K562 (cell line): ENCODE data around the gene RCE1. TPM values are rescaled to one million over a fixed set of nuclear protein-coding genes. Genes with fewer than 3 reads are reported as not detected.

Experiments used
- CBX3 ChIP-seq, 2 experiments: IDR thresholded peaks; 1 replicate in 1 of 2; 2 replicates in 1 of 2; pipeline ENCODE4 v1.6.1; 2012; ENCODE audit warnings: inconsistent platforms in 2 of 2, low read length in 2 of 2, borderline replicate concordance in 1 of 2, control low read depth in 1 of 2
- CREB1 ChIP-seq, 2 experiments: sonication (generic) in 1 of 2; formaldehyde crosslinking in 1 of 2; IDR thresholded peaks; 2 replicates each; pipeline versions ENCODE4 v1.6.1 to v1.8.0; 2012 to 2022; ENCODE audit warnings: inconsistent platforms in 1 of 2, mild to moderate bottlenecking in 1 of 2, missing genetic modification reagents in 1 of 2, moderate library complexity in 1 of 2
- CREM ChIP-seq: IDR thresholded peaks from 2 replicates; pipeline ENCODE4 v1.6.1; 2014; ENCODE audit warnings: antibody characterized with exemption, low read depth
- FOS ChIP-seq: IDR thresholded peaks from 3 replicates; pipeline ENCODE4 v1.6.1; 2011; ENCODE audit not compliant: insufficient read length; ENCODE audit errors: extremely low read depth
- ILF3 ChIP-seq: fragments of 450-650 bp; IDR thresholded peaks from 2 replicates; pipeline ENCODE4 v1.6.1; 2018; ENCODE audit warnings: antibody characterized with exemption, mild to moderate bottlenecking, moderate library complexity, borderline replicate concordance
- JUND ChIP-seq, 2 experiments: IDR thresholded peaks; 2 replicates in 1 of 2; 3 replicates in 1 of 2; pipeline ENCODE4 v1.6.1; 2011; ENCODE audit warnings: borderline replicate concordance in 2 of 2, low read depth in 2 of 2, low read length in 2 of 2, improper control_type of control experiment in 1 of 2, missing biosample characterization in 1 of 2, missing genetic modification characterization in 1 of 2, missing genetic modification reagents in 1 of 2
- KDM5B ChIP-seq: fragments of 200-600 bp; sonication (generic); IDR thresholded peaks from 2 replicates; pipeline ENCODE4 v1.6.1; 2012; ENCODE audit warnings: low read depth, mild to moderate bottlenecking, moderate library complexity, low read length, control low read depth, inconsistent platforms; ENCODE audit not compliant: insufficient replicate concordance
- MBD1 ChIP-seq: fragments of 250-450 bp; sonication (Bioruptor Pico); IDR thresholded peaks from 2 replicates; pipeline ENCODE4 v1.8.0; 2022; ENCODE audit warnings: inconsistent platforms
- NFIC ChIP-seq: fragments of 450-650 bp; IDR thresholded peaks from 2 replicates; pipeline ENCODE4 v1.6.1; 2017; ENCODE audit warnings: mild to moderate bottlenecking, inconsistent platforms
- RUNX1 ChIP-seq: sonication (generic); IDR thresholded peaks from 2 replicates; pipeline ENCODE4 v1.6.1; 2016; ENCODE audit warnings: antibody characterized with exemption, low read depth
- SMARCE1 ChIP-seq: fragments of 450-650 bp; IDR thresholded peaks from 2 replicates; pipeline ENCODE4 v1.7.1; 2016; ENCODE audit warnings: mild to moderate bottlenecking
- TAF1 ChIP-seq: IDR thresholded peaks from 2 replicates; pipeline ENCODE4 v1.6.1; 2011; ENCODE audit warnings: mild to moderate bottlenecking, low read length, moderate library complexity; ENCODE audit not compliant: insufficient read depth, control insufficient read depth, severe bottlenecking; ENCODE audit errors: extremely low read depth
- TEAD2 ChIP-seq: fragments of 450-650 bp; IDR thresholded peaks from 2 replicates; pipeline ENCODE4 v1.6.1; 2016; ENCODE audit warnings: missing genetic modification characterization, control low read depth, missing compliant biosample characterization
- VEZF1 ChIP-seq: fragments of 200-800 bp; sonication (Bioruptor generic); IDR thresholded peaks from 2 replicates; pipeline ENCODE4 v1.6.1; 2017; ENCODE audit warnings: missing genetic modification characterization, missing compliant biosample characterization
- ZC3H11A ChIP-seq: IDR thresholded peaks from 2 replicates; pipeline ENCODE4 v1.6.1; 2012; ENCODE audit warnings: low read depth, low read length, improper control_type of control experiment
- ZNF165 ChIP-seq: fragments of 250-450 bp; sonication (Bioruptor Pico); IDR thresholded peaks from 2 replicates; pipeline ENCODE4 v1.4.0; 2020; ENCODE audit warnings: borderline replicate concordance
- ZNF444 ChIP-seq: fragments of 250-450 bp; sonication (Bioruptor Pico); IDR thresholded peaks from 2 replicates; pipeline ENCODE4 v1.4.0; 2020; ENCODE audit warnings: mild to moderate bottlenecking, moderate library complexity
- ZNF668 ChIP-seq: fragments of 250-450 bp; sonication (Bioruptor Pico); IDR thresholded peaks from 2 replicates; pipeline ENCODE4 v1.8.0; 2022; ENCODE audit warnings: mild to moderate bottlenecking, inconsistent platforms
- polyA plus RNA-seq, 8 experiments: library from polyadenylated mRNA; depleted of rRNA in 4 of 8; stranded (reverse) in 5 of 8; unstranded in 3 of 8; fragments of >200 nt; fragmentation: Nextera tagmentation in 2 of 8; fragmentation: Illumina TruSeq in 1 of 8; extraction: Ambion mirVana in 2 of 8; extraction: Trizol in 1 of 8; gene quantifications; 2 replicates each; pipeline versions ENCODE4 v1.2.1 to v1.2.3, GENCODE V29; 2011 to 2014; ENCODE audit warnings: inconsistent platforms in 1 of 8, missing spikeins in 1 of 8
- total RNA-seq, 7 experiments: library from RNA; depleted of rRNA in 6 of 7; stranded (reverse); fragments of >200 nt in 6 of 7; fragmentation: Illumina TruSeq in 2 of 7; extraction: Trizol in 2 of 7; gene quantifications; 2 replicates each; pipeline versions ENCODE4 v1.2.1 to v1.2.3, GENCODE V29; 2011 to 2021; ENCODE audit warnings: low replicate concordance in 1 of 7
- TF ChIP-seq, protein P1 (sequence below), 3 experiments: fragments of 200-800 bp in 1 of 3; sonication (Bioruptor generic) in 1 of 3; sonication (generic) in 1 of 3; formaldehyde crosslinking in 1 of 3; IDR thresholded peaks; 2 replicates each; pipeline versions ENCODE4 v1.6.1 to v1.8.0; 2016 to 2022; ENCODE audit warnings: mild to moderate bottlenecking in 2 of 3, missing compliant biosample characterization in 2 of 3, missing genetic modification characterization in 2 of 3, missing genetic modification reagents in 1 of 3
- TF ChIP-seq, protein P2 (sequence below): fragments of 450-650 bp; formaldehyde crosslinking; IDR thresholded peaks from 2 replicates; pipeline ENCODE4 v1.4.0; 2020; ENCODE audit warnings: mild to moderate bottlenecking, moderate library complexity

The RCE1 gene
- total and polyA plus RNA-seq, 9 of the 15 experiments (the other 6 are each of a cell fraction or from before 2014, with no cell fraction given), result 0.75 to 41.5 (median 15.1) TPM

GRCh38 chr11:66855574-66856495, 12.6 kb downstream of the RCE1 start (continued):
- TF ChIP-seq TEAD2 (no peak), ZC3H11A (no peak), FOS (no peak), CBX3 (IDR thresholded peaks at IDR 0.05; ENCODE audit: borderline replicate concordance in 1 of 2, low read length in 2 of 2) (peak in 1 of 2 experiments; percentile 65; a peak in 1 of 3 replicates), TAF1 (peak; percentile 85), KDM5B (peak; percentile 70), CREM (peak; percentile 47; the same call in 1 of the 2 replicates), SMARCE1 (0 out of 2 replicates have a peak, but pooled peaks have one; percentile 13), ILF3 (no peak), CREB1 (IDR thresholded peaks at IDR 0.05) (no peak; the same call in 1 of the 2 replicates), CREB1 (CRISPR knock-in tag; IDR thresholded peaks at IDR 0.05) (0 out of 2 replicates have a peak, but pooled peaks have one; percentile 17), VEZF1 (CRISPR knock-in tag) (peak; percentile 99), ZNF165 (peak; percentile 76; the same call in 1 of the 2 replicates), NFIC (peak; percentile 8; the same call in 1 of the 2 replicates), MBD1 (no peak), RUNX1 (no peak), ZNF444 (no peak), JUND (IDR thresholded peaks at IDR 0.05; ENCODE audit: borderline replicate concordance, low read depth, low read length) (no peak), JUND (tag; IDR thresholded peaks at IDR 0.05; ENCODE audit: borderline replicate concordance, low read depth, low read length) (no peak; the same call in 2 of the 3 replicates), ZNF668 (CRISPR knock-in tag) (no peak)
- TF ChIP-seq, protein P1, sequence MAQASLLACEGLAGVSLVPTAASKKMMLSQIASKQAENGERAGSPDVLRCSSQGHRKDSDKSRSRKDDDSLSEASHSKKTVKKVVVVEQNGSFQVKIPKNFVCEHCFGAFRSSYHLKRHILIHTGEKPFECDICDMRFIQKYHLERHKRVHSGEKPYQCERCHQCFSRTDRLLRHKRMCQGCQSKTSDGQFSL (CRISPR knock-in tag; IDR thresholded peaks at IDR 0.05), result no peak
- TF ChIP-seq, protein P1 (tag; IDR thresholded peaks at IDR 0.05), result no peak; a peak in 1 of 4 replicates
- TF ChIP-seq, protein P2, sequence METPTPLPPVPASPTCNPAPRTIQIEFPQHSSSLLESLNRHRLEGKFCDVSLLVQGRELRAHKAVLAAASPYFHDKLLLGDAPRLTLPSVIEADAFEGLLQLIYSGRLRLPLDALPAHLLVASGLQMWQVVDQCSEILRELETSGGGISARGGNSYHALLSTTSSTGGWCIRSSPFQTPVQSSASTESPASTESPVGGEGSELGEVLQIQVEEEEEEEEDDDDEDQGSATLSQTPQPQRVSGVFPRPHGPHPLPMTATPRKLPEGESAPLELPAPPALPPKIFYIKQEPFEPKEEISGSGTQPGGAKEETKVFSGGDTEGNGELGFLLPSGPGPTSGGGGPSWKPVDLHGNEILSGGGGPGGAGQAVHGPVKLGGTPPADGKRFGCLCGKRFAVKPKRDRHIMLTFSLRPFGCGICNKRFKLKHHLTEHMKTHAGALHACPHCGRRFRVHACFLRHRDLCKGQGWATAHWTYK, result peak; percentile 71; the same call in 1 of the 2 replicates
